Right cardiac atrium (tissue), 5 donors: ENCODE data around the gene ACSF3. TPM values are rescaled to one million over a fixed set of nuclear protein-coding genes. Genes with fewer than 3 reads are reported as not detected.

Experiments used
- ATAC-seq, 2 donors: fragments of 200-7000 bp; cut with Tn5 transposase; one replicate each; pipeline versions ENCODE4 v1.8.0 to v1.9.1; 2020; ENCODE audit warnings: moderate library complexity in 2 of 2, mild to moderate bottlenecking in 1 of 2
- DNase-seq, 3 donors: peaks; one replicate each; pipeline ENCODE4 v3.0.0-alpha.2; 2020
- H3K27ac ChIP-seq: one replicate; pipeline ENCODE4 v1.5.1; 2013; ENCODE audit warnings: mild to moderate bottlenecking, low read length, control low read depth, moderate library complexity
- H3K27me3 ChIP-seq: one replicate; pipeline ENCODE4 v1.6.1; 2013; ENCODE audit not compliant: control insufficient read depth, insufficient read depth
- H3K4me1 ChIP-seq: one replicate; pipeline ENCODE4 v1.6.1; 2013; ENCODE audit warnings: low read length; ENCODE audit not compliant: control insufficient read depth, insufficient read depth
- H3K4me3 ChIP-seq: one replicate; pipeline ENCODE4 v1.5.1; 2013; ENCODE audit warnings: low read length, control low read depth
- H3K9me3 ChIP-seq: one replicate; pipeline ENCODE4 v1.6.1; 2013; ENCODE audit warnings: low read length; ENCODE audit not compliant: control insufficient read depth
- WGBS: extraction: QIAGEN DNeasy Blood & Tissue Kit; methylation state at CpG from one replicate; pipeline ENCODE4 v1.1.7; 2013; 5-methylcytosine and 5-hydroxymethylcytosine counted together
- intact Hi-C, 4 donors: fragments of 100-400 bp; cut with DNase I; formaldehyde crosslinking; loops; one replicate each; pipeline versions ENCODE4 v1.11.0 to v1.14.0; 2022 to 2023
- polyA plus RNA-seq: library from polyadenylated mRNA; stranded (reverse); fragments of 200-250 nt; gene quantifications from one replicate; pipeline ENCODE4 v1.2.3, GENCODE V29; 2013
- total RNA-seq, 4 donors: library from RNA; stranded (reverse); fragmentation: NEBNext Ultra II Directional; extraction: Animal tissue kit (Norgen Biotek cat#: 25700); gene quantifications; one replicate each; pipeline ENCODE4 v1.2.1, GENCODE V29; 2021
- donor health status: healthy with polysubstance abuse.
- donor health status: DM: no; HTN: yes; CAD: no.
- donor health status: DM: no; HTN: no; CAD: no.
- donor health status: DM: no; HTN: yes; CAD: no; lungs with severe emphysema.
- donor health status: DM: yes; HTN: yes; CAD: no.

Gene ACSF3
- total and polyA plus RNA-seq, 5 donors, result 13.9 to 22.4 (median 16.4) TPM

GRCh38 chr16:89141884-89142267, 48.2 kb downstream of the ACSF3 start:
- ATAC-seq (no peak), DNase-seq (peak in 1 of 3 donors; percentile 41)
- intact Hi-C loops, result no loop called here
- Histone ChIP-seq H3K27me3 (no peaks in the 10 kb centered on the region), H3K9me3 (no peaks in the 10 kb centered on the region), H3K4me3 (no peak overlapping the region), H3K4me1 (no peaks in the 10 kb centered on the region), H3K27ac (no peak overlapping the region)
- 95% methylated on average over 13 of the region's 13 CpGs for WGBS

DNA sequence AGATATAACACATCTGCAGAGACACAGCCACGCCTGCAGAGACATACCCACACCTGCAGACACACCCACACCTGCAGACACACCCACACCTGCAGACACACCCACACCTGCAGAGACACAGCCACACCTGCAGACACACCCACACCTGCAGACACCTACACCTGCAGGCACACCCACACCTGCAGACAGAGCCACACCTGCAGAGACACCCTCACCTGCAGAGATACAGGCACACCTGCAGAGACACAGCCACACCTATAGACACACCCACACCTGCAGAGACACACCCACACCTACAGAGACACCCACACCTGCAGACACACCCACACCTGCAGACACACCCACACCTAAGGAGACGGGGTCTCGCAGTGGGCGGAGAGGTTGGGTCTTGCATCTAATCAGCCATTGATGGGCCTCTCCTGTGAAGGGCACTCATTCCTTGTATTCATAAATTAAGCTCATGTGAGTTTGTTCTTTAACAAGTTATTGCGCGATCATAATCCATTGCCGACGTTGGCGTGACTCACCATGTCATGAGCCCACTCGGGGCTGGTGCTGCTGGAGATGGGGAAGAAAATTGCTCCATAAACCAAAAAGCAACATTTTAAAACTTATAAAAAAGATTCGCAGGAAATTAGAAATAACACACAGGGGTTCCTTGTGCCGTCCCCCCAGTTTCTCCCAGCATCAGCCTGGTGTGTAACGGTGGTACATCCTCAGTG, 49.0 kb downstream of the ACSF3 start:
- 93% methylated on average over 13 of the region's 13 CpGs for WGBS
- Histone ChIP-seq H3K27me3 (no peaks in the 10 kb centered on the region), H3K9me3 (no peaks in the 10 kb centered on the region), H3K27ac (no peak overlapping the region), H3K4me3 (no peak overlapping the region), H3K4me1 (no peaks in the 10 kb centered on the region)
- no peak for DNase-seq
- no peak for ATAC-seq
- intact Hi-C loops, result no loop called here

GRCh38 chr16:89143201-89143741, 49.6 kb downstream of the ACSF3 start:
- Histone ChIP-seq H3K27me3 (no peaks in the 10 kb centered on the region), H3K4me1 (no peaks in the 10 kb centered on the region), H3K27ac (no peak overlapping the region), H3K9me3 (no peaks in the 10 kb centered on the region), H3K4me3 (no peak overlapping the region)
- 96% methylated on average over 17 of the region's 17 CpGs for WGBS
- intact Hi-C loops, result no loop called here
- ATAC-seq, result no peak
- peak in 2 of 3 donors; percentile 34 to 53 for DNase-seq

- H3K9me3 ChIP-seq, result no peaks in the 10 kb centered on the region
- DNase-seq, result peak in 2 of 3 donors; percentile 35 to 37
- no peaks in the 10 kb centered on the region for H3K27me3 ChIP-seq
- intact Hi-C loops, result no loop called here
- H3K4me3 ChIP-seq, result no peak overlapping the region
- H3K4me1 ChIP-seq, result no peaks in the 10 kb centered on the region
- WGBS, result 91% methylated on average over 22 of the region's 22 CpGs
- H3K27ac ChIP-seq, result no peak overlapping the region
- ATAC-seq, result no peak
These were observed 50.4 kb downstream of the ACSF3 start for GRCh38 chr16:89143911-89144675.

- WGBS, result 71% methylated on average over 6 of the region's 6 CpGs
- Histone ChIP-seq H3K27ac (no peak overlapping the region), H3K4me3 (no peak overlapping the region), H3K4me1 (no peaks in the 10 kb centered on the region), H3K9me3 (no peaks in the 10 kb centered on the region), H3K27me3 (no peaks in the 10 kb centered on the region)
- intact Hi-C loops, result no loop called here
- DNase-seq (peak in 1 of 3 donors; percentile 25), ATAC-seq (no peak)
These were observed 51.0 kb downstream of the ACSF3 start for GRCh38 chr16:89144681-89145080.

DNA sequence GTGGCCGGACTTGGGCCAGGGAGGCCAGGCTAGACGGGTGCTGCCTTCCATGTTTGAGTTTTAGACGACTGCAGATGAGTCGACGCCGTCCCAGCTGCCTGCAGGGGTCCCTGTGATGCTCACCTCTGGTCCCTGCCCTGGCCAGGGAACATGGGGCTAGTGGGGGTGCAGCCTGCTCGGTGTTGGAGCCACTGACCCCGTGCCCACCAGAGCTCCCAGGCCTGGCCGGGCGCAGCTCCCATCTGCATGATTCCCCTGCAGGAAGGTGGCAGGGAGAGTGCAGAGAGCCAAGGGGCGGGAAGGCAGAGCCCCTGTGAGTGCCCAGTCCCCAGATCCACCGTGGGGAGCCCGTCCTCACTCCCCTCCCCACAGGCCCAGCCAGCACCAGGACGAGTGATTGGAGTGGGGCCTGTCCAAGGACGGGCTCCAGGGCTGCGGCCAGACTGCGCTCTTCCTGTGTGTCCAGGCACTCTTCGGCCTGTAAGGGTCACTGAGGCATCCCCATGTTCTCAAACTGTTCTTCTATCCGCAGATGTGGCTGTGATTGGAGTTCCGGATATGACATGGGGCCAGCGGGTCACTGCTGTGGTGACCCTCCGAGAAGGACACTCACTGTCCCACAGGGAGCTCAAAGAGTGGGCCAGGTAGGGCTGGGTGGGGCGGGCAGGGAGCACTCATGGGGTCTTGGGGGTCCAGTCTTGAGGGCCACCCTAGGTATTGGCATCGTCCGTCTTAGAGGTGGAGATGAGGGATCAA, 51.9 kb downstream of the ACSF3 start:
- DNase-seq (peak in 1 of 3 donors; percentile 39), ATAC-seq (no peak)
- 96% methylated on average over 25 of the region's 25 CpGs for WGBS
- Histone ChIP-seq H3K9me3 (no peaks in the 10 kb centered on the region), H3K4me1 (no peaks in the 10 kb centered on the region), H3K27me3 (no peaks in the 10 kb centered on the region), H3K27ac (no peak overlapping the region), H3K4me3 (no peak overlapping the region)
- intact Hi-C loops, result no loop called here

DNA sequence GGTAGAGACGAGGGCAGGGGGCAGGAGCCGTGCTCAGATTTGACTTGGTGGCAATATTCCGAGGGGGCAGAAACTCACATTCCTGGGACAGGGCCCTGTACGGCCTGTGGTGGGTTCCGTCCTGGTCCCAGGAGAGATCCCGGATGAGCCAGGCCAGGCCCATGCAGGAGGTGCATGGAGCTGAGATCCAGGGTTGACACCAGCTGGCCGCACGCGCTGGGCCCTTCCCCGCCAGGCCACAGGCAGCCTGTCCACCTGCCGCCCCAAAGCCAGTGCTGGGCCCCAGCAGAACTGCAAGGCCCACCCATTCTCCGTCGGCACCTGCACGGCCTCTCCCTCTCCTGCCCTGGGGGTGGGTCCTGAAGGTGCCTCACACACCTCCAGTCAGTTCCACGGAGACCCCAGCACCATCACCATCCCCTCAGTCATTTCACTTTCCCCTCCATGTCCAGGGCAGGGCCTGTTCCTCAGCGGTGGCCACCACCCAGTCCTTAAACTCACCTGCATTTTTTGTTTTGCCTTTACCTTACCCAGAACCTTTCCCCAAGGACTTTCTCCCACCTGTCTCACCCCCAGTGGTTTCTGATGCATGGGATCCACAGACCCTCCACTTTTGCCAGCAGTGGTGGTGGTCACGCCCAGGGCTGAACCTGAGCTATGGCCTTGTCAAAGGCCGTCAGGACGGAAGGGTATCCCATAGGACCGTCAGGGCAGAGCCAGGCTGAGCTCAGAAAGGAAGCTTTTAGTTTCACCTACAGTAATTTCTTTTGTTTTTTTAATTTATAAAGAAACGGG, 52.8 kb downstream of the ACSF3 start:
- no peaks in the 10 kb centered on the region for H3K27me3 ChIP-seq
- H3K4me1 ChIP-seq, result no peaks in the 10 kb centered on the region
- H3K9me3 ChIP-seq, result no peaks in the 10 kb centered on the region
- DNase-seq, result peak in 2 of 3 donors; percentile 21 to 33
- intact Hi-C loops, result no loop called here
- no peak overlapping the region for H3K27ac ChIP-seq
- no peak for ATAC-seq
- no peak overlapping the region for H3K4me3 ChIP-seq
- WGBS, result 98% methylated on average over 21 of the region's 21 CpGs

DNA sequence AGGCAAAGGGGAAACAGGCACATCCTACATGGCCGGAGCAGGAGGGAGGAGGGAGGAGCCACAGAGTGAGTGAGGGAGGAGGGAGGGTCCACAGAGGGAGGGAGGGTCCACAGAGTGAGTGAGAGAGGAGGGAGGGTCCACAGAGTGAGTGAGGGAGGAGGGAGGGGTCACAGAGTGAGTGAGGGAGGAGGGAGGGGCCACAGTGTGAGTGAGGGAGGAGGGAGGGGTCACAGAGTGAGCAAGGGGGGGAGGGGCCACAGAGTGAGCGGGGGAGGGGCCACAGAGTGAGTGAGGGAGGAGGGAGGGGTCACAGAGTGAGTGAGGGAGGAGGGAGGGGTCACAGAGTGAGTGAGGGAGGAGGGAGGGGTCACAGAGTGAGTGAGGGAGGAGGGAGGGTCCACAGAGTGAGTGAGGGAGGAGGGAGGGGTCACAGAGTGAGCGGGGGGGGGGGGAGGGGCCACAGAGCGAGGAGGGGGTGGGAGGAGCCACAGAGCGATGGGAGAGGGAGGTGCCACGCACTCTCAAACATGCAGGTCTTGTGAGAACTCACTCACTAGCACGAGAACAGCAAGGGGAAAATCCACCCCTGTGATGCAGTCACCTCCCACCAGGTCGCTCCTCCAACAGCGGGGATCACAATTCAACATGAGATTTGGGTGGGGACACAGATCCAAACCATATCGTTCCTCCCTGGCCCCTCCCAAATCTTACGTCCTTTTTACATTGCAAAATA, 53.6 kb downstream of the ACSF3 start:
- Histone ChIP-seq H3K9me3 (no peaks in the 10 kb centered on the region), H3K4me1 (no peaks in the 10 kb centered on the region), H3K4me3 (no peak overlapping the region), H3K27me3 (no peaks in the 10 kb centered on the region), H3K27ac (no peak overlapping the region)
- no peak for ATAC-seq
- peak in 1 of 3 donors; percentile 31 for DNase-seq
- WGBS, result 93% methylated on average over 10 of the region's 11 CpGs
- intact Hi-C loops, result no loop called here

- Histone ChIP-seq H3K4me1 (no peaks in the 10 kb centered on the region), H3K27me3 (no peaks in the 10 kb centered on the region), H3K9me3 (no peaks in the 10 kb centered on the region), H3K4me3 (no peak overlapping the region), H3K27ac (no peak overlapping the region)
- intact Hi-C loops, result no loop called here
- 97% methylated on average over 9 of the region's 9 CpGs for WGBS
- ATAC-seq (no peak), DNase-seq (no peak)
These were observed 55.7 kb downstream of the ACSF3 start for GRCh38 chr16:89149386-89149785.
